Measurements from ENCODE around the gene UCMA. TPM values are rescaled to one million over a fixed set of nuclear protein-coding genes. Genes with fewer than 3 reads are reported as not detected.
"Not testable (repeated sequence)": the region's sequence is repeated elsewhere in the genome, so short reads cannot be mapped to it uniquely, and the experiment has no call there.

The UCMA gene
- total RNA-seq, 2 experiments from 2014 or later, result not detected

DNA sequence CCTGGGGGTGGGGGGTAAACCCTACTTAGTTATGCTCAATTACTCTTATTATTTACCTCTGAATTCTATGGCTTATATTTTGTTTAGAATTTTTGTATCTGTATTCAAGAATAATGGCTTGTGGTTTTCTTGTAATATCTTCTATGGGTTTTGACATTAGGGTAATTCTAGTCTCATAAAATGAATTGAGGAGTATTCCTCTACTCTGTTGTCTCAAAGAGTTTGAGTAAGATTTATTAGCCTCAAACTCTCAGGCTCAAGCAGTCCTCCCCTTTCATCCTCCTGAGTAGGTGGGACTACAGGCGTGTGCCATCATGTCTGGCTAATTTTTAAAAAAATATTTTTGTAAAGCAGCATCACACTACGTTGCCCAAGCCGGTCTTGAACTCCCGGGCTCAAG lies 19.6 kb upstream of the UCMA start:
- Mint-ChIP-seq H3K9me3 (peaks cover 3% of the 10 kb centered on the region), H3K4me1 (ENCODE audit: low read depth) (no peaks in the 10 kb centered on the region), H3K36me3 (ENCODE audit: low read depth) (no peaks in the 10 kb centered on the region), H3K27ac (no peak overlapping the region), H3K4me3 (no peak overlapping the region), H3K27me3 (no peaks in the 10 kb centered on the region)
- ChIA-PET CTCF (no interaction called here), POLR2A (no interaction called here)
- intact Hi-C loops (cut with DNase I, micrococcal nuclease), result no loop called here
- H3K36me3 ChIP-seq (ENCODE audit: insufficient read depth, low read length), result no peaks in the 10 kb centered on the region
- H3K27ac ChIP-seq (ENCODE audit: low read depth in 1 of 2, low read length in 2 of 2), result no peak overlapping the region
- no peaks in the 10 kb centered on the region for H3K9me3 ChIP-seq (ENCODE audit: control insufficient read depth in 1 of 2, insufficient read depth in 1 of 2, low read length in 2 of 2)
- TF ChIP-seq, protein P1, sequence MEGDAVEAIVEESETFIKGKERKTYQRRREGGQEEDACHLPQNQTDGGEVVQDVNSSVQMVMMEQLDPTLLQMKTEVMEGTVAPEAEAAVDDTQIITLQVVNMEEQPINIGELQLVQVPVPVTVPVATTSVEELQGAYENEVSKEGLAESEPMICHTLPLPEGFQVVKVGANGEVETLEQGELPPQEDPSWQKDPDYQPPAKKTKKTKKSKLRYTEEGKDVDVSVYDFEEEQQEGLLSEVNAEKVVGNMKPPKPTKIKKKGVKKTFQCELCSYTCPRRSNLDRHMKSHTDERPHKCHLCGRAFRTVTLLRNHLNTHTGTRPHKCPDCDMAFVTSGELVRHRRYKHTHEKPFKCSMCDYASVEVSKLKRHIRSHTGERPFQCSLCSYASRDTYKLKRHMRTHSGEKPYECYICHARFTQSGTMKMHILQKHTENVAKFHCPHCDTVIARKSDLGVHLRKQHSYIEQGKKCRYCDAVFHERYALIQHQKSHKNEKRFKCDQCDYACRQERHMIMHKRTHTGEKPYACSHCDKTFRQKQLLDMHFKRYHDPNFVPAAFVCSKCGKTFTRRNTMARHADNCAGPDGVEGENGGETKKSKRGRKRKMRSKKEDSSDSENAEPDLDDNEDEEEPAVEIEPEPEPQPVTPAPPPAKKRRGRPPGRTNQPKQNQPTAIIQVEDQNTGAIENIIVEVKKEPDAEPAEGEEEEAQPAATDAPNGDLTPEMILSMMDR (IDR thresholded peaks at IDR 0.05), result no peak
- no peak overlapping the region for H3K4me3 ChIP-seq (ENCODE audit: low read length)
- DNase-seq, result no peak
- peaks cover 0 to 6% of the 10 kb centered on the region in 2 experiments for H3K27me3 ChIP-seq (ENCODE audit: control insufficient read depth in 1 of 2, insufficient read depth in 2 of 2, low read length in 2 of 2)
- no peaks in the 10 kb centered on the region for H3K4me1 ChIP-seq (ENCODE audit: insufficient read depth, low read length)
- no peak for ATAC-seq (ENCODE audit: poor library complexity)

DNA sequence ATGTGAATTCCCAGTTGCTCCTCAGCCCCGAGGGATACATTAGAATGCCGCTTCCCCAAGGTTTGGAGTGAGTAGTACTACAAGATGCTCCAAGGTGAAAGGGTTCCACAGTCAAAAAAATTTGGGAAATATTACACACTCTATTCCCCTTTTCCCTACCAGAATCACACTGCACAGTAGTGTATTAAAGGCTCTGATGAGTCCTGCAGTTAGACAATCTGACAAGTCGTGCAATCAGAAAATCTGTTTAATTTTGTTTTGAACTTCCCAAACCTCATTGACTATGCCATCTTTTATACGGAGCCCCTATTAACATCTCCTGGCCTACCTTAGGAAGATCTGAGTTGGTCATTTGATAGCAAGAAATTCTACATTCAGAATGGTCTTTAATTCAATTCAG lies 13.6 kb upstream of the UCMA start:
- CTCF ChIA-PET, result no interaction called here
- TF ChIP-seq, protein P1 (IDR thresholded peaks at IDR 0.05), result no peak
- Mint-ChIP-seq H3K4me1 (ENCODE audit: low read depth) (no peaks in the 10 kb centered on the region), H3K27me3 (no peaks in the 10 kb centered on the region), H3K4me3 (no peak overlapping the region), H3K36me3 (ENCODE audit: low read depth) (no peaks in the 10 kb centered on the region), H3K27ac (no peak overlapping the region), H3K9me3 (no peaks in the 10 kb centered on the region)
- Histone ChIP-seq H3K9me3 (ENCODE audit: control insufficient read depth in 1 of 2, insufficient read depth in 1 of 2, low read length in 2 of 2) (no peaks in the 10 kb centered on the region), H3K4me3 (ENCODE audit: low read length) (no peak overlapping the region), H3K4me1 (ENCODE audit: insufficient read depth, low read length) (no peaks in the 10 kb centered on the region), H3K27me3 (ENCODE audit: control insufficient read depth in 1 of 2, insufficient read depth in 2 of 2, low read length in 2 of 2) (no peaks in the 10 kb centered on the region), H3K27ac (ENCODE audit: low read depth in 1 of 2, low read length in 2 of 2) (no peak overlapping the region), H3K36me3 (ENCODE audit: insufficient read depth, low read length) (no peaks in the 10 kb centered on the region)
- no peak for DNase-seq
- POLR2A ChIA-PET, result no interaction called here
- no peak for ATAC-seq (ENCODE audit: poor library complexity)
- intact Hi-C loops (cut with DNase I, micrococcal nuclease), result no loop called here

DNA sequence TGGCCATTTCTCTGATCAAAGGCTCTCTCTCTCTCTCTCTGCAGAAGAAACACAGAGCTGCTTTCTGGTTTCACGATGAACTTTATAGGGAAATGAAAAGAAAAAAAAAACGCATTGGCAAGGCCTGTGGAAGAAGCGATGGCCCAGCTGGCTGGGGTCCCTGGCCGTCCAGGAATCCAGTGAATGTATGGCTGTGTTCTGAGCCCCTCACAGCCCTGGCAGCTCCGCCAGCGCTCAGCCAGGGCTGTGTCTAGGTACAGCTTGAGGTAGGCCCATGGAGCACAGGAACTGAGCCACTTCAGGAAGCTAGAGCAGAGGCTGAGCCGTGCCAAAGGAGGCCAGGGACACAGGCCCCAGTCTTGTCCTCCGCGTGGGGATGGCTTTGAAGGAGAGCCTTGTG lies 13.1 kb upstream of the UCMA start:
- H3K36me3 Mint-ChIP-seq (ENCODE audit: low read depth), result no peaks in the 10 kb centered on the region
- Histone ChIP-seq H3K9me3 (ENCODE audit: control insufficient read depth in 1 of 2, insufficient read depth in 1 of 2, low read length in 2 of 2) (no peaks in the 10 kb centered on the region), H3K27me3 (ENCODE audit: control insufficient read depth in 1 of 2, insufficient read depth in 2 of 2, low read length in 2 of 2) (no peaks in the 10 kb centered on the region), H3K27ac (ENCODE audit: low read depth in 1 of 2, low read length in 2 of 2) (no peak overlapping the region), H3K36me3 (ENCODE audit: insufficient read depth, low read length) (no peaks in the 10 kb centered on the region), H3K4me3 (ENCODE audit: low read length) (no peak overlapping the region), H3K4me1 (ENCODE audit: insufficient read depth, low read length) (no peaks in the 10 kb centered on the region)
- ChIA-PET CTCF (no interaction called here), POLR2A (no interaction called here)
- H3K27ac Mint-ChIP-seq, result no peak overlapping the region
- TF ChIP-seq, protein P1 (IDR thresholded peaks at IDR 0.05), result no peak
- H3K27me3 Mint-ChIP-seq, result no peaks in the 10 kb centered on the region
- no peak overlapping the region for H3K4me3 Mint-ChIP-seq
- H3K4me1 Mint-ChIP-seq (ENCODE audit: low read depth), result no peaks in the 10 kb centered on the region
- ATAC-seq (ENCODE audit: poor library complexity) (no peak), DNase-seq (no peak)
- intact Hi-C loops (cut with DNase I, micrococcal nuclease), result no loop called here
- H3K9me3 Mint-ChIP-seq, result no peaks in the 10 kb centered on the region

DNA sequence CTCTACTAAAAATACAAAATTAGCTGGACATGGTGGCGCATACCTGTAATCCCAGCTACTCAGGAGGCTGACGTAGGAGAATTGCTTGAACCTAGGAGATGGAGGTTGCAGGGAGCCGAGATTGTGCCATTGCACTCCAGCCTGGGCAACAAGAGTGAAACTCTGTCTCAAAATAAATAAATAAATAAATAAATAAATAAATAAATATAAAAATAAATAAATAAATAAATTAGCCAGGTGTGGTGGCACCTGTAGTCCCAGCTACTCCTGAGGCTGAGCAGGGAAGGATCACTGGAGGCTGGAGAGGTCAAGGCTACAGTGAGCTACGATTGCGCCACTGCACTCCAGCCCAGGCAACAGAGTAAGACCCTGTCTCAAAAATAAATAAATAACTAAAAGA lies 8.1 kb upstream of the UCMA start:
- H3K9me3 Mint-ChIP-seq; POLR2A ChIA-PET; DNase-seq; H3K4me1 ChIP-seq (ENCODE audit: insufficient read depth, low read length); H3K27me3 Mint-ChIP-seq; H3K27me3 ChIP-seq (ENCODE audit: control insufficient read depth in 1 of 2, insufficient read depth in 2 of 2, low read length in 2 of 2); H3K4me1 Mint-ChIP-seq (ENCODE audit: low read depth); H3K36me3 ChIP-seq (ENCODE audit: insufficient read depth, low read length); H3K4me3 Mint-ChIP-seq; H3K4me3 ChIP-seq (ENCODE audit: low read length); H3K9me3 ChIP-seq (ENCODE audit: control insufficient read depth in 1 of 2, insufficient read depth in 1 of 2, low read length in 2 of 2); H3K27ac Mint-ChIP-seq; H3K36me3 Mint-ChIP-seq (ENCODE audit: low read depth); intact Hi-C loops (cut with DNase I, micrococcal nuclease); ATAC-seq (ENCODE audit: poor library complexity); CTCF ChIA-PET; H3K27ac ChIP-seq (ENCODE audit: low read depth in 1 of 2, low read length in 2 of 2): not testable (repeated sequence)

Measured in CD4-positive, alpha-beta T cell (primary cell).